ENCODE measurements around the gene ATP6V0B. TPM values are rescaled to one million over a fixed set of nuclear protein-coding genes. Genes with fewer than 3 reads are reported as not detected.

ATP6V0B gene
- total and polyA plus RNA-seq, 2 of the 8 experiments (the other 6 are each of a cell fraction or from before 2014, with no cell fraction given): 105 to 308 TPM

GRCh38 chr1:43963890-43964289 lies 10.9 kb upstream of the ATP6V0B start (continued):
- TF ChIP-seq, protein P1, sequence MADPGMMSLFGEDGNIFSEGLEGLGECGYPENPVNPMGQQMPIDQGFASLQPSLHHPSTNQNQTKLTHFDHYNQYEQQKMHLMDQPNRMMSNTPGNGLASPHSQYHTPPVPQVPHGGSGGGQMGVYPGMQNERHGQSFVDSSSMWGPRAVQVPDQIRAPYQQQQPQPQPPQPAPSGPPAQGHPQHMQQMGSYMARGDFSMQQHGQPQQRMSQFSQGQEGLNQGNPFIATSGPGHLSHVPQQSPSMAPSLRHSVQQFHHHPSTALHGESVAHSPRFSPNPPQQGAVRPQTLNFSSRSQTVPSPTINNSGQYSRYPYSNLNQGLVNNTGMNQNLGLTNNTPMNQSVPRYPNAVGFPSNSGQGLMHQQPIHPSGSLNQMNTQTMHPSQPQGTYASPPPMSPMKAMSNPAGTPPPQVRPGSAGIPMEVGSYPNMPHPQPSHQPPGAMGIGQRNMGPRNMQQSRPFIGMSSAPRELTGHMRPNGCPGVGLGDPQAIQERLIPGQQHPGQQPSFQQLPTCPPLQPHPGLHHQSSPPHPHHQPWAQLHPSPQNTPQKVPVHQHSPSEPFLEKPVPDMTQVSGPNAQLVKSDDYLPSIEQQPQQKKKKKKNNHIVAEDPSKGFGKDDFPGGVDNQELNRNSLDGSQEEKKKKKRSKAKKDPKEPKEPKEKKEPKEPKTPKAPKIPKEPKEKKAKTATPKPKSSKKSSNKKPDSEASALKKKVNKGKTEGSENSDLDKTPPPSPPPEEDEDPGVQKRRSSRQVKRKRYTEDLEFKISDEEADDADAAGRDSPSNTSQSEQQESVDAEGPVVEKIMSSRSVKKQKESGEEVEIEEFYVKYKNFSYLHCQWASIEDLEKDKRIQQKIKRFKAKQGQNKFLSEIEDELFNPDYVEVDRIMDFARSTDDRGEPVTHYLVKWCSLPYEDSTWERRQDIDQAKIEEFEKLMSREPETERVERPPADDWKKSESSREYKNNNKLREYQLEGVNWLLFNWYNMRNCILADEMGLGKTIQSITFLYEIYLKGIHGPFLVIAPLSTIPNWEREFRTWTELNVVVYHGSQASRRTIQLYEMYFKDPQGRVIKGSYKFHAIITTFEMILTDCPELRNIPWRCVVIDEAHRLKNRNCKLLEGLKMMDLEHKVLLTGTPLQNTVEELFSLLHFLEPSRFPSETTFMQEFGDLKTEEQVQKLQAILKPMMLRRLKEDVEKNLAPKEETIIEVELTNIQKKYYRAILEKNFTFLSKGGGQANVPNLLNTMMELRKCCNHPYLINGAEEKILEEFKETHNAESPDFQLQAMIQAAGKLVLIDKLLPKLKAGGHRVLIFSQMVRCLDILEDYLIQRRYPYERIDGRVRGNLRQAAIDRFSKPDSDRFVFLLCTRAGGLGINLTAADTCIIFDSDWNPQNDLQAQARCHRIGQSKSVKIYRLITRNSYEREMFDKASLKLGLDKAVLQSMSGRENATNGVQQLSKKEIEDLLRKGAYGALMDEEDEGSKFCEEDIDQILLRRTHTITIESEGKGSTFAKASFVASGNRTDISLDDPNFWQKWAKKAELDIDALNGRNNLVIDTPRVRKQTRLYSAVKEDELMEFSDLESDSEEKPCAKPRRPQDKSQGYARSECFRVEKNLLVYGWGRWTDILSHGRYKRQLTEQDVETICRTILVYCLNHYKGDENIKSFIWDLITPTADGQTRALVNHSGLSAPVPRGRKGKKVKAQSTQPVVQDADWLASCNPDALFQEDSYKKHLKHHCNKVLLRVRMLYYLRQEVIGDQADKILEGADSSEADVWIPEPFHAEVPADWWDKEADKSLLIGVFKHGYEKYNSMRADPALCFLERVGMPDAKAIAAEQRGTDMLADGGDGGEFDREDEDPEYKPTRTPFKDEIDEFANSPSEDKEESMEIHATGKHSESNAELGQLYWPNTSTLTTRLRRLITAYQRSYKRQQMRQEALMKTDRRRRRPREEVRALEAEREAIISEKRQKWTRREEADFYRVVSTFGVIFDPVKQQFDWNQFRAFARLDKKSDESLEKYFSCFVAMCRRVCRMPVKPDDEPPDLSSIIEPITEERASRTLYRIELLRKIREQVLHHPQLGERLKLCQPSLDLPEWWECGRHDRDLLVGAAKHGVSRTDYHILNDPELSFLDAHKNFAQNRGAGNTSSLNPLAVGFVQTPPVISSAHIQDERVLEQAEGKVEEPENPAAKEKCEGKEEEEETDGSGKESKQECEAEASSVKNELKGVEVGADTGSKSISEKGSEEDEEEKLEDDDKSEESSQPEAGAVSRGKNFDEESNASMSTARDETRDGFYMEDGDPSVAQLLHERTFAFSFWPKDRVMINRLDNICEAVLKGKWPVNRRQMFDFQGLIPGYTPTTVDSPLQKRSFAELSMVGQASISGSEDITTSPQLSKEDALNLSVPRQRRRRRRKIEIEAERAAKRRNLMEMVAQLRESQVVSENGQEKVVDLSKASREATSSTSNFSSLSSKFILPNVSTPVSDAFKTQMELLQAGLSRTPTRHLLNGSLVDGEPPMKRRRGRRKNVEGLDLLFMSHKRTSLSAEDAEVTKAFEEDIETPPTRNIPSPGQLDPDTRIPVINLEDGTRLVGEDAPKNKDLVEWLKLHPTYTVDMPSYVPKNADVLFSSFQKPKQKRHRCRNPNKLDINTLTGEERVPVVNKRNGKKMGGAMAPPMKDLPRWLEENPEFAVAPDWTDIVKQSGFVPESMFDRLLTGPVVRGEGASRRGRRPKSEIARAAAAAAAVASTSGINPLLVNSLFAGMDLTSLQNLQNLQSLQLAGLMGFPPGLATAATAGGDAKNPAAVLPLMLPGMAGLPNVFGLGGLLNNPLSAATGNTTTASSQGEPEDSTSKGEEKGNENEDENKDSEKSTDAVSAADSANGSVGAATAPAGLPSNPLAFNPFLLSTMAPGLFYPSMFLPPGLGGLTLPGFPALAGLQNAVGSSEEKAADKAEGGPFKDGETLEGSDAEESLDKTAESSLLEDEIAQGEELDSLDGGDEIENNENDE (IDR thresholded peaks at IDR 0.05; ENCODE audit: insufficient replicate concordance, low read length): no peak
- TF ChIP-seq SAP30 (IDR thresholded peaks at IDR 0.05; ENCODE audit: insufficient read depth, insufficient replicate concordance, low read length) (no peak), BACH1 (IDR thresholded peaks at IDR 0.05; ENCODE audit: low read length) (no peak), CEBPB (IDR thresholded peaks at IDR 0.05; ENCODE audit: low read depth, low read length) (no peak), CHD2 (IDR thresholded peaks at IDR 0.05; ENCODE audit: low read length) (no peak), KDM5A (IDR thresholded peaks at IDR 0.05; ENCODE audit: low read length) (no peak), EGR1 (IDR thresholded peaks at IDR 0.05; ENCODE audit: borderline replicate concordance, low read depth, low read length) (no peak), TCF12 (IDR thresholded peaks at IDR 0.05; ENCODE audit: low read depth, low read length) (no peak), HDAC6 (IDR thresholded peaks at IDR 0.05; ENCODE audit: low read depth, low read length) (no peak), JUN (IDR thresholded peaks at IDR 0.05; ENCODE audit: low read depth, low read length) (no peak), TAF1 (IDR thresholded peaks at IDR 0.05; ENCODE audit: low read depth, low read length) (no peak), FOSL1 (IDR thresholded peaks at IDR 0.05; ENCODE audit: insufficient read depth, low read depth, low read length) (no peak)
